ENCODE data around the gene IGF2BP1. TPM values are rescaled to one million over a fixed set of nuclear protein-coding genes. Genes with fewer than 3 reads are reported as not detected.

Gene IGF2BP1
- total and polyA plus RNA-seq, 2 donors (not counting 1 experiment from before 2014, with no cell fraction given) = under 0.01 to 1.1 TPM

- H3K9me3 ChIP-seq (ENCODE audit: control insufficient read depth, insufficient read depth, low read depth, low read length) = no peaks in the 10 kb centered on the region
- DNase-seq (ENCODE audit: low read depth in 2 of 2) = no peak
- H2AFZ ChIP-seq (ENCODE audit: low read length) = no peak overlapping the region
- H4K20me1 ChIP-seq (ENCODE audit: control insufficient read depth, extremely low read depth, insufficient read depth, low read length) = no peaks in the 10 kb centered on the region
- H3K79me2 ChIP-seq (ENCODE audit: control insufficient read depth, insufficient read depth, low read length) = no peaks in the 10 kb centered on the region
- no peak overlapping the region for H3K9ac ChIP-seq (ENCODE audit: insufficient read depth, low read length)
- H3K27me3 ChIP-seq (ENCODE audit: control insufficient read depth, insufficient read depth, low read length) = peaks cover 16% of the 10 kb centered on the region
- H3K4me2 ChIP-seq (ENCODE audit: extremely low read depth, insufficient read depth, low read length) = no peak overlapping the region
- H3K27ac ChIP-seq (ENCODE audit: insufficient read depth, low read length) = no peak overlapping the region
- TF ChIP-seq CTCF (conservative IDR thresholded peaks at IDR 0.05 in 1 of 2, IDR thresholded peaks at IDR 0.05 in 1 of 2; ENCODE audit: low read depth in 1 of 2, low read length in 2 of 2) (no peak), EZH2 (IDR thresholded peaks at IDR 0.05; ENCODE audit: low read length, missing control alignments) (no peak)
- H3K4me3 ChIP-seq (replicated peaks in 1 of 4; ENCODE audit: control extremely low read depth in 1 of 4, insufficient read depth in 1 of 4, low read depth in 3 of 4, low read length in 4 of 4) = no peak overlapping the region
- H3K36me3 ChIP-seq (ENCODE audit: control insufficient read depth, insufficient read depth, low read length) = no peaks in the 10 kb centered on the region
- H3K4me1 ChIP-seq (ENCODE audit: control insufficient read depth, extremely low read depth, insufficient read depth, low read length) = no peaks in the 10 kb centered on the region
Observed at GRCh38 chr17:48989100-48989499, 8.1 kb upstream of the IGF2BP1 start.

DNA sequence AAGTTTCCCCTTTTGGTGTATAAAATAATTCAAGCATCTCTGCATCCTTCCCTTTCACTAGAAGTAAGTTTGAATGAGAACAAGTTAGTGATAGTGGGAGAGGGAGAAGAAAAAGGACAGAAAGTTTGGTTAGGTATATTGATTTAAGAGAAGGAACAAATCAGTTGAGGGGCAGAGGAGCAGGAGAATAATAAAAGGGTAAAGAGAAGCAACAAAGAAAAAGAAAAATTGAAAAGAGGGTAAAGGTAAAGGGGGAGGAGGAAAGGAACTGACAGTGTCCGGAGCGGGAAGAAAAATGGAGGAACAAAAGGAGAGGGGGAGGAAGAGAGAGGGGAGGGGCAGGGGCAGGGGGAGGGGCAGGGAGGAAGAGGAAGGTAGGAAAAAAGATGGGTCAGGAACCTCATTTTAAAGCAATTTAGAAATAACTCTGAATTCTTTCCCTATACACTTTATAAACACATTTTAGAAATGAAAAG, 6.3 kb upstream of the IGF2BP1 start:
- Histone ChIP-seq H3K9ac (ENCODE audit: insufficient read depth, low read length) (no peak overlapping the region), H3K9me3 (ENCODE audit: control insufficient read depth, insufficient read depth, low read depth, low read length) (no peaks in the 10 kb centered on the region), H3K27ac (ENCODE audit: insufficient read depth, low read length) (no peak overlapping the region), H3K4me1 (ENCODE audit: control insufficient read depth, extremely low read depth, insufficient read depth, low read length) (no peaks in the 10 kb centered on the region), H3K27me3 (ENCODE audit: control insufficient read depth, insufficient read depth, low read length) (peaks cover 28% of the 10 kb centered on the region), H3K79me2 (ENCODE audit: control insufficient read depth, insufficient read depth, low read length) (no peaks in the 10 kb centered on the region), H4K20me1 (ENCODE audit: control insufficient read depth, extremely low read depth, insufficient read depth, low read length) (no peaks in the 10 kb centered on the region), H3K4me3 (replicated peaks in 1 of 4; ENCODE audit: control extremely low read depth in 1 of 4, insufficient read depth in 1 of 4, low read depth in 3 of 4, low read length in 4 of 4) (no peak overlapping the region), H3K4me2 (ENCODE audit: extremely low read depth, insufficient read depth, low read length) (no peak overlapping the region), H3K36me3 (ENCODE audit: control insufficient read depth, insufficient read depth, low read length) (no peaks in the 10 kb centered on the region), H2AFZ (ENCODE audit: low read length) (no peak overlapping the region)
- TF ChIP-seq EZH2 (IDR thresholded peaks at IDR 0.05; ENCODE audit: low read length, missing control alignments) (no peak), CTCF (conservative IDR thresholded peaks at IDR 0.05 in 1 of 2, IDR thresholded peaks at IDR 0.05 in 1 of 2; ENCODE audit: low read depth in 1 of 2, low read length in 2 of 2) (no peak)
- DNase-seq (ENCODE audit: low read depth in 2 of 2) = no peak

GRCh38 chr17:48992444-48992843, 4.7 kb upstream of the IGF2BP1 start:
- Histone ChIP-seq H3K4me2 (ENCODE audit: extremely low read depth, insufficient read depth, low read length) (no peak overlapping the region), H4K20me1 (ENCODE audit: control insufficient read depth, extremely low read depth, insufficient read depth, low read length) (no peaks in the 10 kb centered on the region), H3K9ac (ENCODE audit: insufficient read depth, low read length) (no peak overlapping the region), H3K27ac (ENCODE audit: insufficient read depth, low read length) (no peak overlapping the region), H3K27me3 (ENCODE audit: control insufficient read depth, insufficient read depth, low read length) (peaks cover 38% of the 10 kb centered on the region), H3K9me3 (ENCODE audit: control insufficient read depth, insufficient read depth, low read depth, low read length) (no peaks in the 10 kb centered on the region), H2AFZ (ENCODE audit: low read length) (no peak overlapping the region), H3K79me2 (ENCODE audit: control insufficient read depth, insufficient read depth, low read length) (no peaks in the 10 kb centered on the region), H3K4me3 (replicated peaks in 1 of 4; ENCODE audit: control extremely low read depth in 1 of 4, insufficient read depth in 1 of 4, low read depth in 3 of 4, low read length in 4 of 4) (no peak overlapping the region), H3K36me3 (ENCODE audit: control insufficient read depth, insufficient read depth, low read length) (no peaks in the 10 kb centered on the region), H3K4me1 (ENCODE audit: control insufficient read depth, extremely low read depth, insufficient read depth, low read length) (no peaks in the 10 kb centered on the region)
- no peak for DNase-seq (ENCODE audit: low read depth in 2 of 2)
- TF ChIP-seq EZH2 (IDR thresholded peaks at IDR 0.05; ENCODE audit: low read length, missing control alignments) (no peak), CTCF (conservative IDR thresholded peaks at IDR 0.05 in 1 of 2, IDR thresholded peaks at IDR 0.05 in 1 of 2; ENCODE audit: low read depth in 1 of 2, low read length in 2 of 2) (no peak)
